NT2/D1 (cell line): ENCODE results near the gene FGD4.

Source experiments
- SUZ12 ChIP-seq: IDR thresholded peaks from 2 replicates; pipeline ENCODE4 v1.6.1; 2011; ENCODE audit not compliant: insufficient read length, insufficient read depth; ENCODE audit errors: extremely low read depth
- YY1 ChIP-seq: IDR thresholded peaks from 2 replicates; pipeline ENCODE4 v1.6.1; 2011; ENCODE audit not compliant: insufficient read length, insufficient read depth
- ZNF274 ChIP-seq: IDR thresholded peaks from 2 replicates; pipeline ENCODE4 v1.6.1; 2011; ENCODE audit warnings: mild to moderate bottlenecking, low read depth, low read length

- no peak for TF ChIP-seq ZNF274
- TF ChIP-seq SUZ12, result no peak
- no peak for TF ChIP-seq YY1
Measured at GRCh38 chr12:32402946-32403345, 3.6 kb downstream of the FGD4 start.
